ENCODE data around the gene MAGEL2. TPM values are rescaled to one million over a fixed set of nuclear protein-coding genes. Genes with fewer than 3 reads are reported as not detected.

MAGEL2 gene
- total RNA-seq, 1 donor = not detected

GRCh38 chr15:23596736-23597135, 50.9 kb downstream of the MAGEL2 start:
- no peaks in the 10 kb centered on the region for H3K9me3 ChIP-seq (ENCODE audit: low read depth, low read length)
- no peak for DNase-seq (ENCODE audit: insufficient read length, low spot score, missing footprints)

GRCh38 chr15:23595368-23595767, 52.3 kb downstream of the MAGEL2 start:
- DNase-seq (ENCODE audit: insufficient read length, low spot score, missing footprints) = no peak
- Histone ChIP-seq H3K79me2 (ENCODE audit: insufficient read depth, low read length) (no peaks in the 10 kb centered on the region), H3K36me3 (ENCODE audit: insufficient read depth, low read length) (no peaks in the 10 kb centered on the region), H3K4me2 (ENCODE audit: insufficient read depth, low read length) (no peak overlapping the region), H3K4me3 (ENCODE audit: insufficient read depth, low read length) (no peak overlapping the region), H2AFZ (ENCODE audit: low read length) (no peak overlapping the region), H3K9me3 (ENCODE audit: low read depth, low read length) (no peaks in the 10 kb centered on the region), H3K27me3 (ENCODE audit: insufficient read depth, low read length) (no peaks in the 10 kb centered on the region), H3K27ac (ENCODE audit: low read depth, low read length) (no peak overlapping the region), H3K4me1 (ENCODE audit: insufficient read depth, low read length) (no peaks in the 10 kb centered on the region), H4K20me1 (ENCODE audit: insufficient read depth, low read length) (no peaks in the 10 kb centered on the region)
- TF ChIP-seq CTCF (IDR thresholded peaks at IDR 0.05; ENCODE audit: extremely low read depth, low read depth, low read length) = no peak

More at GRCh38 chr15:23596736-23597135, 50.9 kb downstream of the MAGEL2 start:
- Histone ChIP-seq H2AFZ (ENCODE audit: low read length) (no peak overlapping the region), H3K27ac (ENCODE audit: low read depth, low read length) (no peak overlapping the region), H3K4me1 (ENCODE audit: insufficient read depth, low read length) (no peaks in the 10 kb centered on the region), H4K20me1 (ENCODE audit: insufficient read depth, low read length) (no peaks in the 10 kb centered on the region), H3K4me2 (ENCODE audit: insufficient read depth, low read length) (no peak overlapping the region), H3K27me3 (ENCODE audit: insufficient read depth, low read length) (no peaks in the 10 kb centered on the region), H3K79me2 (ENCODE audit: insufficient read depth, low read length) (no peaks in the 10 kb centered on the region), H3K36me3 (ENCODE audit: insufficient read depth, low read length) (no peaks in the 10 kb centered on the region), H3K4me3 (ENCODE audit: insufficient read depth, low read length) (no peak overlapping the region)
- TF ChIP-seq CTCF (IDR thresholded peaks at IDR 0.05; ENCODE audit: extremely low read depth, low read depth, low read length) = no peak

- Histone ChIP-seq H3K4me2 (ENCODE audit: insufficient read depth, low read length) (no peak overlapping the region), H3K9me3 (ENCODE audit: low read depth, low read length) (no peaks in the 10 kb centered on the region), H3K36me3 (ENCODE audit: insufficient read depth, low read length) (no peaks in the 10 kb centered on the region), H4K20me1 (ENCODE audit: insufficient read depth, low read length) (no peaks in the 10 kb centered on the region), H3K4me3 (ENCODE audit: insufficient read depth, low read length) (no peak overlapping the region), H3K27me3 (ENCODE audit: insufficient read depth, low read length) (no peaks in the 10 kb centered on the region), H3K4me1 (ENCODE audit: insufficient read depth, low read length) (no peaks in the 10 kb centered on the region), H2AFZ (ENCODE audit: low read length) (no peak overlapping the region), H3K79me2 (ENCODE audit: insufficient read depth, low read length) (no peaks in the 10 kb centered on the region), H3K27ac (ENCODE audit: low read depth, low read length) (no peak overlapping the region)
- no peak for DNase-seq (ENCODE audit: insufficient read length, low spot score, missing footprints)
- no peak for TF ChIP-seq CTCF (IDR thresholded peaks at IDR 0.05; ENCODE audit: extremely low read depth, low read depth, low read length)
These were observed 53.4 kb downstream of the MAGEL2 start for GRCh38 chr15:23594252-23594770.

Other genes starting within 250 kb of the MAGEL2 start
- gene GOLGA6L2, start 200.6 kb downstream of the MAGEL2 start, total RNA-seq = not detected in 2 replicates
- 0.36 and 0.59 TPM in 2 replicates for gene MKRN3, start 82.2 kb downstream of the MAGEL2 start, total RNA-seq
- gene NDN, start 39.4 kb upstream of the MAGEL2 start, total RNA-seq = 34.7 and 51.9 TPM in 2 replicates